HG03432 (cell line): ENCODE measurements around the gene GMDS.

Experiments
- ATAC-seq: cut with Tn5 transposase; IDR thresholded peaks from one replicate; pipeline ENCODE4 v1.9.1; 2021; ENCODE audit warnings: mild to moderate bottlenecking, moderate library complexity; ENCODE audit not compliant: unreplicated experiment

The GMDS gene

GRCh38 chr6:1911474-1911873 lies 333.9 kb downstream of the GMDS start:
- no peak for ATAC-seq

- no peak for ATAC-seq
Observed at GRCh38 chr6:1910621-1911407, 334.6 kb downstream of the GMDS start.

GRCh38 chr6:1908784-1909183 lies 336.6 kb downstream of the GMDS start:
- ATAC-seq = no peak

- no peak for ATAC-seq
Observed at GRCh38 chr6:1906609-1907008, 338.8 kb downstream of the GMDS start.

GRCh38 chr6:1906014-1906413 lies 339.4 kb downstream of the GMDS start:
- ATAC-seq = no peak

- ATAC-seq = no peak
Observed at GRCh38 chr6:1904898-1905297, 340.5 kb downstream of the GMDS start.

- no peak for ATAC-seq
Observed at GRCh38 chr6:1904466-1904799, 341.0 kb downstream of the GMDS start.

- no peak for ATAC-seq
Observed at GRCh38 chr6:1903780-1904465, 341.5 kb downstream of the GMDS start.

GRCh38 chr6:1901556-1901955 lies 343.8 kb downstream of the GMDS start:
- no peak for ATAC-seq

- ATAC-seq = no peak
Observed at GRCh38 chr6:1896897-1897296, 348.5 kb downstream of the GMDS start.

- ATAC-seq = no peak
Observed at GRCh38 chr6:1895721-1896120, 349.7 kb downstream of the GMDS start.

- ATAC-seq = no peak
Observed at GRCh38 chr6:1894954-1895353, 350.5 kb downstream of the GMDS start.

- ATAC-seq = no peak
Observed at GRCh38 chr6:1893470-1894130, 351.8 kb downstream of the GMDS start.

GRCh38 chr6:1892716-1893115 lies 352.7 kb downstream of the GMDS start:
- ATAC-seq = no peak

GRCh38 chr6:1890987-1891386 lies 354.4 kb downstream of the GMDS start:
- no peak for ATAC-seq

GRCh38 chr6:1890071-1890470 lies 355.3 kb downstream of the GMDS start:
- ATAC-seq = no peak

GRCh38 chr6:1885576-1886011 lies 359.8 kb downstream of the GMDS start:
- no peak for ATAC-seq

- ATAC-seq = no peak
Observed at GRCh38 chr6:1884313-1884712, 361.1 kb downstream of the GMDS start.

- ATAC-seq = no peak
Observed at GRCh38 chr6:1878330-1878729, 367.1 kb downstream of the GMDS start.

GRCh38 chr6:1873781-1874180 lies 371.6 kb downstream of the GMDS start:
- ATAC-seq = no peak

- ATAC-seq = no peak
Observed at GRCh38 chr6:1872649-1873131, 372.7 kb downstream of the GMDS start.
